Panc1 (cell line): ENCODE measurements around the gene TMEM229A. TPM values are rescaled to one million over a fixed set of nuclear protein-coding genes. Genes with fewer than 3 reads are reported as not detected.

Experiments used
- ATAC-seq: fragments of 200-7000 bp; cut with Tn5 transposase; 2 replicates; pipeline ENCODE4 v1.9.1; 2020; ENCODE audit warnings: mild to moderate bottlenecking, moderate library complexity
- BruUV-seq: library from RNA; stranded (reverse); fragments of 400-500 nt; replicated peaks from 2 replicates; lab custom pipeline; 2021; lab: Mats Ljungman, UMichigan
- CTCF ChIA-PET: fragments of 300-600 bp; sonication (Branson Sonifier 250); formaldehyde crosslinking; loops from one replicate; lab custom pipeline; 2022; ENCODE audit warnings: antibody characterized with exemption; lab: Charles Lee
- POLR2A ChIA-PET: fragments of 300-600 bp; sonication (Branson Sonifier 250); formaldehyde crosslinking; loops from one replicate; lab custom pipeline; 2022; ENCODE audit warnings: antibody characterized with exemption; lab: Charles Lee
- DNase-seq: peaks from one replicate; pipeline ENCODE4 v3.0.0-alpha.2; 2010; ENCODE audit warnings: low read depth, low spot score
- H3K27ac ChIP-seq: 2 replicates; pipeline ENCODE4 v1.5.1; 2011; ENCODE audit warnings: mild to moderate bottlenecking, low read length, inconsistent platforms
- H3K27me3 ChIP-seq: fragments of 200-500 bp; sonication (Bioruptor generic); 2 replicates; pipeline ENCODE4 v1.6.0; 2014; ENCODE audit warnings: low read length, inconsistent platforms; ENCODE audit not compliant: control insufficient read depth, insufficient read depth
- H3K36me3 ChIP-seq: fragments of 200-500 bp; sonication (Bioruptor generic); 2 replicates; pipeline ENCODE4 v1.5.1; 2014; ENCODE audit warnings: inconsistent platforms, mild to moderate bottlenecking, low read length, moderate library complexity; ENCODE audit not compliant: control insufficient read depth, insufficient read depth
- H3K4me1 ChIP-seq: 2 replicates; pipeline ENCODE4 v1.5.1; 2011; ENCODE audit warnings: inconsistent platforms, mild to moderate bottlenecking, low read length, moderate library complexity; ENCODE audit not compliant: control insufficient read depth, insufficient read depth
- H3K4me3 ChIP-seq, 2 experiments: 2 replicates each; pipeline ENCODE4 v1.5.1; 2011 to 2012; ENCODE audit warnings: low read depth in 2 of 2, low read length in 2 of 2, mild to moderate bottlenecking in 2 of 2, inconsistent platforms in 1 of 2, moderate library complexity in 1 of 2
- H3K9me3 ChIP-seq: fragments of 200-500 bp; sonication (Bioruptor generic); 2 replicates; pipeline ENCODE4 v1.5.1; 2014; ENCODE audit warnings: low read depth, mild to moderate bottlenecking, inconsistent platforms, low read length, moderate library complexity; ENCODE audit not compliant: control insufficient read depth, insufficient read depth
- CTCF ChIP-seq: fragments of 450-650 bp; IDR thresholded peaks from 2 replicates; pipeline ENCODE4 v1.5.1; 2017; ENCODE audit warnings: mild to moderate bottlenecking
- POLR2AphosphoS5 ChIP-seq: IDR thresholded peaks from 2 replicates; pipeline ENCODE4 v1.6.1; 2012; ENCODE audit warnings: mild to moderate bottlenecking, low read depth, low read length, moderate library complexity
- REST ChIP-seq, 2 experiments: IDR thresholded peaks; 2 replicates each; pipeline ENCODE4 v1.6.1; 2011 to 2012; ENCODE audit warnings: low read depth in 2 of 2, control low read depth in 1 of 2, low read length in 1 of 2, mild to moderate bottlenecking in 1 of 2, moderate library complexity in 1 of 2; ENCODE audit not compliant: insufficient read depth in 1 of 2
- SIN3A ChIP-seq: IDR thresholded peaks from 2 replicates; pipeline ENCODE4 v1.6.1; 2012; ENCODE audit warnings: low read depth, mild to moderate bottlenecking, low read length, moderate library complexity, borderline replicate concordance; ENCODE audit not compliant: insufficient read depth
- TCF7L2 ChIP-seq: IDR thresholded peaks from 2 replicates; pipeline ENCODE4 v1.6.1; 2011; ENCODE audit warnings: mild to moderate bottlenecking, low read depth, low read length, inconsistent platforms
- in situ Hi-C: cut with HindIII; loops from 2 replicates; pipeline ENCODE4 v1.10.0; 2016; ENCODE audit warnings: low sequenced_read_pairs, low pct_unique_long_range_greater_than_20kb
- intact Hi-C: fragments of 100-400 bp; cut with micrococcal nuclease; formaldehyde crosslinking; loops from one replicate; pipeline ENCODE4 v1.10.0; 2022; ENCODE audit not compliant: unreplicated experiment
- total RNA-seq: library from RNA; stranded (reverse); gene quantifications from one replicate; pipeline ENCODE4 v1.2.1, GENCODE V29; 2021; ENCODE audit not compliant: unreplicated experiment

Gene TMEM229A
- total RNA-seq, 1 experiment from 2014 or later, result not detected

- ChIA-PET CTCF (no interaction called here), POLR2A (no interaction called here)
- DNase-seq (no peak), ATAC-seq (no peak)
- TF ChIP-seq REST (IDR thresholded peaks at IDR 0.05; ENCODE audit: insufficient read depth in 1 of 2, low read depth in 2 of 2, low read length in 1 of 2), result no peak
- no peak for TF ChIP-seq CTCF
- TF ChIP-seq TCF7L2, result no peak
- no peak for TF ChIP-seq SIN3A
- intact Hi-C loops, result no loop called here
- no peak overlapping the region for H3K27ac ChIP-seq
- no TSS peak for BruUV-seq
- no peaks in the 10 kb centered on the region for H3K27me3 ChIP-seq
- in situ Hi-C loops, result no loop called here
- no peaks in the 10 kb centered on the region for H3K36me3 ChIP-seq
- no peaks in the 10 kb centered on the region for H3K9me3 ChIP-seq
- H3K4me3 ChIP-seq, result no peak overlapping the region
- H3K4me1 ChIP-seq, result no peaks in the 10 kb centered on the region
Measured at GRCh38 chr7:124020060-124020459, 12.8 kb downstream of the TMEM229A start.

- ATAC-seq, result no peak
Measured at GRCh38 chr7:124013306-124013705, 19.6 kb downstream of the TMEM229A start.

More at GRCh38 chr7:124013306-124013705, 19.6 kb downstream of the TMEM229A start:
- no peak for TF ChIP-seq SIN3A
- no peak for TF ChIP-seq CTCF
- TF ChIP-seq REST (IDR thresholded peaks at IDR 0.05; ENCODE audit: insufficient read depth in 1 of 2, low read depth in 2 of 2, low read length in 1 of 2), result no peak
- TF ChIP-seq POLR2AphosphoS5, result no peak
- DNase-seq, result no peak
- no peak overlapping the region for H3K27ac ChIP-seq
- H3K4me1 ChIP-seq, result no peaks in the 10 kb centered on the region
- in situ Hi-C loops (no loop called here), intact Hi-C loops (no loop called here)
- no peak overlapping the region for H3K4me3 ChIP-seq
- ChIA-PET POLR2A (no interaction called here), CTCF (no interaction called here)
- no peaks in the 10 kb centered on the region for H3K9me3 ChIP-seq
- no peaks in the 10 kb centered on the region for H3K36me3 ChIP-seq
- no TSS peak for BruUV-seq
- no peaks in the 10 kb centered on the region for H3K27me3 ChIP-seq
